SK-N-SH treated with all-trans-retinoic acid at 6 μM for 48 hours (cell line): Measurements from ENCODE around the gene DCTN4.

ENCODE experiments used
- ATAC-seq: fragments of 200-7000 bp; cut with Tn5 transposase; 3 replicates; pipeline ENCODE4 v1.9.1; 2020; ENCODE audit warnings: mild to moderate bottlenecking, moderate library complexity
- ARNTL ChIP-seq: fragments of 450-650 bp; formaldehyde crosslinking; IDR thresholded peaks from 2 replicates; pipeline ENCODE4 v1.5.0; 2020; ENCODE audit warnings: low read depth, mild to moderate bottlenecking, moderate library complexity, borderline replicate concordance
- BACH2 ChIP-seq: fragments of 250-450 bp; sonication (Bioruptor Pico); IDR thresholded peaks from 2 replicates; pipeline ENCODE4 v1.9.0; 2021; ENCODE audit warnings: mild to moderate bottlenecking, borderline replicate concordance
- CREB5 ChIP-seq: fragments of 250-450 bp; sonication (Bioruptor Pico); IDR thresholded peaks from 2 replicates; pipeline ENCODE4 v1.5.1; 2020; ENCODE audit warnings: low read depth, mild to moderate bottlenecking, moderate library complexity
- CSDC2 ChIP-seq: fragments of 250-450 bp; sonication (Bioruptor Pico); IDR thresholded peaks from 2 replicates; pipeline ENCODE4 v1.5.0; 2020; ENCODE audit warnings: mild to moderate bottlenecking, moderate library complexity
- ESRRG ChIP-seq: fragments of 250-450 bp; sonication (Bioruptor Pico); IDR thresholded peaks from 2 replicates; pipeline ENCODE4 v1.6.1; 2021; ENCODE audit warnings: mild to moderate bottlenecking
- GLIS3 ChIP-seq: fragments of 250-450 bp; sonication (Bioruptor Pico); IDR thresholded peaks from 2 replicates; pipeline ENCODE4 v1.5.0; 2020; ENCODE audit warnings: mild to moderate bottlenecking, moderate library complexity
- ISL1 ChIP-seq: fragments of 250-450 bp; sonication (Bioruptor Pico); IDR thresholded peaks from 2 replicates; pipeline ENCODE4 v2.1.2; 2022; ENCODE audit warnings: mild to moderate bottlenecking, moderate library complexity
- OSR1 ChIP-seq: fragments of 250-450 bp; sonication (Bioruptor Pico); IDR thresholded peaks from 2 replicates; pipeline ENCODE4 v1.8.0; 2022; ENCODE audit warnings: moderate library complexity, mild to moderate bottlenecking, inconsistent platforms
- PATZ1 ChIP-seq: fragments of 250-450 bp; sonication (Bioruptor Pico); IDR thresholded peaks from 2 replicates; pipeline ENCODE4 v1.8.0; 2020; ENCODE audit warnings: mild to moderate bottlenecking, moderate library complexity, borderline replicate concordance
- POU6F1 ChIP-seq: fragments of 250-450 bp; sonication (Bioruptor Pico); IDR thresholded peaks from 2 replicates; pipeline ENCODE4 v1.8.0; 2021; ENCODE audit warnings: low read depth, mild to moderate bottlenecking, moderate library complexity, borderline replicate concordance
- RARB ChIP-seq: fragments of 250-450 bp; sonication (Bioruptor Pico); IDR thresholded peaks from 2 replicates; pipeline ENCODE4 v1.8.0; 2021; ENCODE audit warnings: mild to moderate bottlenecking, moderate library complexity
- SNAI2 ChIP-seq: fragments of 250-450 bp; sonication (Bioruptor Pico); IDR thresholded peaks from 2 replicates; pipeline ENCODE4 v1.5.0; 2020; ENCODE audit warnings: mild to moderate bottlenecking, moderate library complexity
- TCF4 ChIP-seq: fragments of 250-450 bp; sonication (Bioruptor Pico); IDR thresholded peaks from 2 replicates; pipeline ENCODE4 v1.8.0; 2021; ENCODE audit warnings: mild to moderate bottlenecking, moderate library complexity, borderline replicate concordance
- TOX ChIP-seq: fragments of 250-450 bp; sonication (Bioruptor Pico); IDR thresholded peaks from 2 replicates; pipeline ENCODE4 v1.8.0; 2021; ENCODE audit warnings: mild to moderate bottlenecking, moderate library complexity, borderline replicate concordance
- TSHZ2 ChIP-seq: fragments of 250-450 bp; sonication (Bioruptor Pico); IDR thresholded peaks from 2 replicates; pipeline ENCODE4 v1.5.0; 2020; ENCODE audit warnings: mild to moderate bottlenecking, moderate library complexity
- ZC3H10 ChIP-seq: fragments of 250-450 bp; sonication (Bioruptor Pico); IDR thresholded peaks from 2 replicates; pipeline ENCODE4 v1.5.1; 2021; ENCODE audit warnings: mild to moderate bottlenecking, moderate library complexity
- ZFP3 ChIP-seq: fragments of 250-450 bp; sonication (Bioruptor Pico); IDR thresholded peaks from 2 replicates; pipeline ENCODE4 v1.5.0; 2020; ENCODE audit warnings: mild to moderate bottlenecking, moderate library complexity
- ZNF565 ChIP-seq: fragments of 450-650 bp; formaldehyde crosslinking; conservative IDR thresholded peaks from 2 replicates; pipeline ENCODE4 v1.5.0; 2020; ENCODE audit warnings: low read depth, mild to moderate bottlenecking, moderate library complexity
- ZNF70 ChIP-seq: fragments of 450-650 bp; formaldehyde crosslinking; IDR thresholded peaks from 2 replicates; pipeline ENCODE4 v1.5.0; 2020; ENCODE audit warnings: mild to moderate bottlenecking, moderate library complexity
- ZNF8 ChIP-seq: fragments of 450-650 bp; formaldehyde crosslinking; IDR thresholded peaks from 2 replicates; pipeline ENCODE4 v1.5.0; 2020; ENCODE audit warnings: mild to moderate bottlenecking, moderate library complexity

The DCTN4 gene

GRCh38 chr5:150671509-150672236, 87.1 kb downstream of the DCTN4 start:
- no peak for TF ChIP-seq ZNF70 (CRISPR knock-in tag)
- TF ChIP-seq GLIS3 (CRISPR knock-in tag), result no peak
- no peak for TF ChIP-seq ARNTL (CRISPR knock-in tag)
- TF ChIP-seq SNAI2 (CRISPR knock-in tag), result no peak
- no peak for TF ChIP-seq TOX (CRISPR knock-in tag)
- no peak for TF ChIP-seq CREB5
- TF ChIP-seq PATZ1 (CRISPR knock-in tag), result no peak
- TF ChIP-seq CSDC2 (CRISPR knock-in tag), result no peak
- TF ChIP-seq TCF4 (CRISPR knock-in tag), result no peak
- no peak for TF ChIP-seq OSR1 (CRISPR knock-in tag)
- no peak for TF ChIP-seq RARB (CRISPR knock-in tag)
- TF ChIP-seq ZC3H10 (CRISPR knock-in tag), result no peak
- TF ChIP-seq BACH2 (CRISPR knock-in tag), result no peak
- TF ChIP-seq ZNF565 (CRISPR knock-in tag), result no peak
- no peak for TF ChIP-seq ZFP3 (CRISPR knock-in tag)
- no peak for TF ChIP-seq ESRRG
- ATAC-seq, result peak; percentile 4; the same call in 2 of the 3 replicates

GRCh38 chr5:150670948-150671310, 87.9 kb downstream of the DCTN4 start:
- TF ChIP-seq BACH2 (CRISPR knock-in tag), result no peak
- TF ChIP-seq ARNTL (CRISPR knock-in tag), result no peak
- no peak for TF ChIP-seq POU6F1 (CRISPR knock-in tag)
- no peak for TF ChIP-seq ZNF565 (CRISPR knock-in tag)
- TF ChIP-seq CREB5, result no peak
- TF ChIP-seq ZC3H10 (CRISPR knock-in tag), result no peak
- no peak for TF ChIP-seq TSHZ2
- TF ChIP-seq TCF4 (CRISPR knock-in tag), result no peak
- ATAC-seq, result no peak

- no peak for TF ChIP-seq BACH2 (CRISPR knock-in tag)
- TF ChIP-seq ZNF8, result no peak
- TF ChIP-seq ARNTL (CRISPR knock-in tag), result no peak
- TF ChIP-seq PATZ1 (CRISPR knock-in tag), result no peak
- no peak for TF ChIP-seq ESRRG
- TF ChIP-seq GLIS3 (CRISPR knock-in tag), result no peak
- no peak for TF ChIP-seq ZFP3 (CRISPR knock-in tag)
- no peak for TF ChIP-seq ISL1 (CRISPR knock-in tag)
- TF ChIP-seq POU6F1 (CRISPR knock-in tag), result no peak
- ATAC-seq, result no peak
Observed at GRCh38 chr5:150670275-150670947, 88.4 kb downstream of the DCTN4 start.
